HepG2 (cell line): ENCODE data around the gene C20orf202. TPM values are rescaled to one million over a fixed set of nuclear protein-coding genes. Genes with fewer than 3 reads are reported as not detected.

Source experiments
- ARHGAP35 ChIP-seq: sonication (generic); formaldehyde crosslinking; IDR thresholded peaks from 2 replicates; pipeline ENCODE4 v1.9.0; 2022; ENCODE audit warnings: mild to moderate bottlenecking, inconsistent platforms, moderate library complexity, missing genetic modification reagents, borderline replicate concordance
- GLI4 ChIP-seq: sonication (generic); formaldehyde crosslinking; IDR thresholded peaks from 2 replicates; pipeline ENCODE4 v1.5.1; 2020; ENCODE audit warnings: missing genetic modification reagents, mild to moderate bottlenecking, moderate library complexity, borderline replicate concordance
- NCOA5 ChIP-seq: sonication (generic); formaldehyde crosslinking; IDR thresholded peaks from 2 replicates; pipeline ENCODE4 v1.4.0; 2020; ENCODE audit warnings: missing genetic modification reagents
- NR2F1 ChIP-seq, 2 experiments: fragments of 450-650 bp in 1 of 2; formaldehyde crosslinking in 1 of 2; IDR thresholded peaks; 2 replicates each; pipeline versions ENCODE4 v1.5.0 to v1.6.1; 2016 to 2020; ENCODE audit warnings: mild to moderate bottlenecking in 1 of 2, missing compliant biosample characterization in 1 of 2, missing genetic modification reagents in 1 of 2, moderate library complexity in 1 of 2
- POLR2A ChIP-seq, 2 experiments: IDR thresholded peaks; 2 replicates each; pipeline ENCODE4 v1.6.1; 2011; ENCODE audit warnings: low read depth in 2 of 2, low read length in 2 of 2, mild to moderate bottlenecking in 1 of 2, moderate library complexity in 1 of 2; ENCODE audit not compliant: insufficient read depth in 1 of 2
- RAD51 ChIP-seq: fragments of 450-650 bp; IDR thresholded peaks from 2 replicates; pipeline ENCODE4 v1.6.1; 2016; ENCODE audit warnings: borderline replicate concordance
- SAFB2 ChIP-seq: sonication (generic); formaldehyde crosslinking; IDR thresholded peaks from 2 replicates; pipeline ENCODE4 v1.5.1; 2020; ENCODE audit warnings: missing genetic modification reagents, low read depth, mild to moderate bottlenecking, borderline replicate concordance
- SKI ChIP-seq: fragments of 450-650 bp; IDR thresholded peaks from one replicate; pipeline ENCODE4 v1.6.1; 2018; ENCODE audit warnings: mild to moderate bottlenecking; ENCODE audit not compliant: partially characterized antibody
- TARDBP ChIP-seq: sonication (generic); formaldehyde crosslinking; IDR thresholded peaks from 2 replicates; pipeline ENCODE4 v1.8.0; 2022; ENCODE audit warnings: mild to moderate bottlenecking, missing genetic modification reagents
- ZBTB7B ChIP-seq: sonication (generic); formaldehyde crosslinking; IDR thresholded peaks from 2 replicates; pipeline ENCODE4 v1.4.0; 2020; ENCODE audit warnings: missing genetic modification reagents
- ZMYM3 ChIP-seq: sonication (generic); formaldehyde crosslinking; IDR thresholded peaks from 2 replicates; pipeline ENCODE4 v1.5.1; 2020; ENCODE audit warnings: mild to moderate bottlenecking, missing genetic modification reagents
- ZNF101 ChIP-seq: sonication (generic); formaldehyde crosslinking; IDR thresholded peaks from 2 replicates; pipeline ENCODE4 v1.4.0; 2020; ENCODE audit warnings: mild to moderate bottlenecking, low read depth, missing genetic modification reagents, borderline replicate concordance
- ZNF282 ChIP-seq: fragments of 450-650 bp; IDR thresholded peaks from 2 replicates; pipeline ENCODE4 v1.6.1; 2018; ENCODE audit not compliant: partially characterized antibody
- ZNF33B ChIP-seq: sonication (generic); formaldehyde crosslinking; IDR thresholded peaks from 2 replicates; pipeline ENCODE4 v1.5.1; 2020; ENCODE audit warnings: mild to moderate bottlenecking, missing genetic modification reagents
- ZNF567 ChIP-seq: sonication (generic); formaldehyde crosslinking; IDR thresholded peaks from 2 replicates; pipeline ENCODE4 v1.8.1; 2023; ENCODE audit warnings: mild to moderate bottlenecking, missing genetic modification reagents, borderline replicate concordance
- ZNF577 ChIP-seq: sonication (generic); formaldehyde crosslinking; IDR thresholded peaks from 2 replicates; pipeline ENCODE4 v1.4.0; 2020; ENCODE audit warnings: mild to moderate bottlenecking, low read depth, missing genetic modification reagents, borderline replicate concordance
- ZNF792 ChIP-seq: IDR thresholded peaks from 2 replicates; pipeline ENCODE4 v1.6.1; 2016
- polyA plus RNA-seq, 8 experiments: library from polyadenylated mRNA; depleted of rRNA in 3 of 8; stranded (reverse) in 7 of 8; unstranded in 1 of 8; fragments of >200 nt; fragmentation: Illumina TruSeq in 4 of 8; extraction: Trizol in 4 of 8; gene quantifications; 2 replicates each; pipeline versions ENCODE4 v1.2.1 to v1.2.3, GENCODE V29; 2011 to 2016; ENCODE audit warnings: low read depth in 4 of 8, missing spikeins in 1 of 8, mixed read lengths in 1 of 8; ENCODE audit not compliant: insufficient read depth in 1 of 8
- total RNA-seq, 5 experiments: library from RNA; depleted of rRNA; stranded (reverse); fragments of >200 nt; fragmentation: Illumina TruSeq; extraction: Trizol; gene quantifications; 2 replicates each; pipeline ENCODE4 v1.2.3, GENCODE V29; 2016; ENCODE audit warnings: low read depth in 1 of 5
- TF ChIP-seq, protein P1 (sequence below): sonication (generic); formaldehyde crosslinking; IDR thresholded peaks from 2 replicates; pipeline ENCODE4 v1.4.0; 2020; ENCODE audit warnings: mild to moderate bottlenecking, missing genetic modification reagents
- TF ChIP-seq, protein P2 (sequence below): IDR thresholded peaks from 2 replicates; pipeline ENCODE4 v1.6.1; 2012; ENCODE audit warnings: low read depth, low read length, improper control_type of control experiment
- TF ChIP-seq, protein P3 (sequence below): sonication (generic); formaldehyde crosslinking; IDR thresholded peaks from 2 replicates; pipeline ENCODE4 v1.4.0; 2020; ENCODE audit warnings: missing genetic modification reagents, borderline replicate concordance
- TF ChIP-seq, protein P4 (sequence below): sonication (generic); formaldehyde crosslinking; IDR thresholded peaks from 2 replicates; pipeline ENCODE4 v1.4.0; 2020; ENCODE audit warnings: missing genetic modification reagents, borderline replicate concordance
- TF ChIP-seq, protein P5 (sequence below): sonication (generic); formaldehyde crosslinking; IDR thresholded peaks from 2 replicates; pipeline ENCODE4 v1.5.1; 2020; ENCODE audit warnings: missing genetic modification reagents, mild to moderate bottlenecking, borderline replicate concordance

C20orf202 gene
- total and polyA plus RNA-seq, 2 of the 13 experiments (the other 11 are each of a cell fraction or from before 2014, with no cell fraction given): 0.20 to 1.2 TPM

DNA sequence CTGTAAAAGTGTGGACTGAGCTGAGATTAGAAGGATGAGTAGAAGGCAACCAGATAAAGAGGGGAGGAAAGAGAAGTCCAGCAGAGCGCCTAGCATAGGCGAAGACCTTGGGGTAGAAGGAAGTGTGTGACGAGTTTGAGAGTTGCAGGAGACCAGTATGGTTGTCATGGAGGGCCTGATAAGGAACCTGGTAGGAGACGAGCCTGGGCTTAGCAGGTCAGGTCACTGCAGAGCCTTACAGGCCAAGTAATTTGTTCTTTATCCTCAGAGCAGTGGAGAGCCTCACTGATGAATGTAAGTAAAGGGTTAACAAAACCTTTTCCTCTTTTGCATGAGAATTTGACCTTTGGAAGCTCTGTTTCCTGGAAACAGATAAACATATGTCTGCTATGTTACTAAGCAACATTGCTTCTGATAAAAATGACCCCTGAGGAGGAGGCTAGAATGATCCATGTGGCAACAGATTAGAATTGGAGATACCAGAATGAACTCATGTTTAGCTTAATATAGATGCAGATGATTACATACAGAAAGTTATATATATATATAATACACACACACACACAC, 15.6 kb upstream of the C20orf202 start (continued):
- no peak for TF ChIP-seq ZNF577 (CRISPR knock-in tag)
- TF ChIP-seq SAFB2 (CRISPR knock-in tag): no peak
- TF ChIP-seq ZNF33B (CRISPR knock-in tag): no peak
- peak in 1 of 2 experiments; percentile 67; a peak in 1 of 4 replicates for TF ChIP-seq POLR2A (IDR thresholded peaks at IDR 0.05; ENCODE audit: insufficient read depth in 1 of 2, low read depth in 2 of 2, low read length in 2 of 2)
- TF ChIP-seq ZNF101: 0 out of 2 replicates have a peak, but pooled peaks have one; percentile 45
- peak; percentile 27 for TF ChIP-seq SKI
- TF ChIP-seq ZMYM3 (CRISPR knock-in tag): no peak
- TF ChIP-seq TARDBP (CRISPR knock-in tag): peak; percentile 62; the same call in 1 of the 2 replicates
- TF ChIP-seq ZNF567 (CRISPR knock-in tag): no peak
- TF ChIP-seq GLI4: no peak
- TF ChIP-seq, protein P1, sequence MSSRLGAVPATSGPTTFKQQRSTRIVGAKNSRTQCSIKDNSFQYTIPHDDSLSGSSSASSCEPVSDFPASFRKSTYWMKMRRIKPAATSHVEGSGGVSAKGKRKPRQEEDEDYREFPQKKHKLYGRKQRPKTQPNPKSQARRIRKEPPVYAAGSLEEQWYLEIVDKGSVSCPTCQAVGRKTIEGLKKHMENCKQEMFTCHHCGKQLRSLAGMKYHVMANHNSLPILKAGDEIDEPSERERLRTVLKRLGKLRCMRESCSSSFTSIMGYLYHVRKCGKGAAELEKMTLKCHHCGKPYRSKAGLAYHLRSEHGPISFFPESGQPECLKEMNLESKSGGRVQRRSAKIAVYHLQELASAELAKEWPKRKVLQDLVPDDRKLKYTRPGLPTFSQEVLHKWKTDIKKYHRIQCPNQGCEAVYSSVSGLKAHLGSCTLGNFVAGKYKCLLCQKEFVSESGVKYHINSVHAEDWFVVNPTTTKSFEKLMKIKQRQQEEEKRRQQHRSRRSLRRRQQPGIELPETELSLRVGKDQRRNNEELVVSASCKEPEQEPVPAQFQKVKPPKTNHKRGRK (CRISPR knock-in tag): no peak
- TF ChIP-seq ZNF282: no peak
- TF ChIP-seq NCOA5 (CRISPR knock-in tag): no peak
- TF ChIP-seq, protein P2, sequence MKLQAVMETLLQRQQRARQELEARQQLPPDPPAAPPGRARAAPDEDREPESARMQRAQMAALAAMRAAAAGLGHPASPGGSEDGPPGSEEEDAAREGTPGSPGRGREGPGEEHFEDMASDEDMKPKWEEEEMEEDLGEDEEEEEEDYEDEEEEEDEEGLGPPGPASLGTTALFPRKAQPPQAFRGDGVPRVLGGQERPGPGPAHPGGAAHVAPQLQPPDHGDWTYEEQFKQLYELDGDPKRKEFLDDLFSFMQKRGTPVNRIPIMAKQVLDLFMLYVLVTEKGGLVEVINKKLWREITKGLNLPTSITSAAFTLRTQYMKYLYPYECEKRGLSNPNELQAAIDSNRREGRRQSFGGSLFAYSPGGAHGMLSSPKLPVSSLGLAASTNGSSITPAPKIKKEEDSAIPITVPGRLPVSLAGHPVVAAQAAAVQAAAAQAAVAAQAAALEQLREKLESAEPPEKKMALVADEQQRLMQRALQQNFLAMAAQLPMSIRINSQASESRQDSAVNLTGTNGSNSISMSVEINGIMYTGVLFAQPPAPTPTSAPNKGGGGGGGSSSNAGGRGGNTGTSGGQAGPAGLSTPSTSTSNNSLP: peak; percentile 96
- TF ChIP-seq, protein P3, sequence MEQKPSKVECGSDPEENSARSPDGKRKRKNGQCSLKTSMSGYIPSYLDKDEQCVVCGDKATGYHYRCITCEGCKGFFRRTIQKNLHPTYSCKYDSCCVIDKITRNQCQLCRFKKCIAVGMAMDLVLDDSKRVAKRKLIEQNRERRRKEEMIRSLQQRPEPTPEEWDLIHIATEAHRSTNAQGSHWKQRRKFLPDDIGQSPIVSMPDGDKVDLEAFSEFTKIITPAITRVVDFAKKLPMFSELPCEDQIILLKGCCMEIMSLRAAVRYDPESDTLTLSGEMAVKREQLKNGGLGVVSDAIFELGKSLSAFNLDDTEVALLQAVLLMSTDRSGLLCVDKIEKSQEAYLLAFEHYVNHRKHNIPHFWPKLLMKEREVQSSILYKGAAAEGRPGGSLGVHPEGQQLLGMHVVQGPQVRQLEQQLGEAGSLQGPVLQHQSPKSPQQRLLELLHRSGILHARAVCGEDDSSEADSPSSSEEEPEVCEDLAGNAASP (CRISPR knock-in tag): 0 out of 2 replicates have a peak, but pooled peaks have one; percentile 50
- peak; percentile 77 to 80 for TF ChIP-seq NR2F1 (CRISPR knock-in tag; IDR thresholded peaks at IDR 0.05)
- TF ChIP-seq, protein P4, sequence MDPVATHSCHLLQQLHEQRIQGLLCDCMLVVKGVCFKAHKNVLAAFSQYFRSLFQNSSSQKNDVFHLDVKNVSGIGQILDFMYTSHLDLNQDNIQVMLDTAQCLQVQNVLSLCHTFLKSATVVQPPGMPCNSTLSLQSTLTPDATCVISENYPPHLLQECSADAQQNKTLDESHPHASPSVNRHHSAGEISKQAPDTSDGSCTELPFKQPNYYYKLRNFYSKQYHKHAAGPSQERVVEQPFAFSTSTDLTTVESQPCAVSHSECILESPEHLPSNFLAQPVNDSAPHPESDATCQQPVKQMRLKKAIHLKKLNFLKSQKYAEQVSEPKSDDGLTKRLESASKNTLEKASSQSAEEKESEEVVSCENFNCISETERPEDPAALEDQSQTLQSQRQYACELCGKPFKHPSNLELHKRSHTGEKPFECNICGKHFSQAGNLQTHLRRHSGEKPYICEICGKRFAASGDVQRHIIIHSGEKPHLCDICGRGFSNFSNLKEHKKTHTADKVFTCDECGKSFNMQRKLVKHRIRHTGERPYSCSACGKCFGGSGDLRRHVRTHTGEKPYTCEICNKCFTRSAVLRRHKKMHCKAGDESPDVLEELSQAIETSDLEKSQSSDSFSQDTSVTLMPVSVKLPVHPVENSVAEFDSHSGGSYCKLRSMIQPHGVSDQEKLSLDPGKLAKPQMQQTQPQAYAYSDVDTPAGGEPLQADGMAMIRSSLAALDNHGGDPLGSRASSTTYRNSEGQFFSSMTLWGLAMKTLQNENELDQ (CRISPR knock-in tag): no peak
- TF ChIP-seq ZNF792 (CRISPR knock-in tag): peak; percentile 78; the same call in 1 of the 2 replicates
- no peak for TF ChIP-seq RAD51
- TF ChIP-seq ARHGAP35: no peak
- TF ChIP-seq, protein P5, sequence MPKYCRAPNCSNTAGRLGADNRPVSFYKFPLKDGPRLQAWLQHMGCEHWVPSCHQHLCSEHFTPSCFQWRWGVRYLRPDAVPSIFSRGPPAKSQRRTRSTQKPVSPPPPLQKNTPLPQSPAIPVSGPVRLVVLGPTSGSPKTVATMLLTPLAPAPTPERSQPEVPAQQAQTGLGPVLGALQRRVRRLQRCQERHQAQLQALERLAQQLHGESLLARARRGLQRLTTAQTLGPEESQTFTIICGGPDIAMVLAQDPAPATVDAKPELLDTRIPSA (CRISPR knock-in tag): no peak
- 0 out of 2 replicates have a peak, but pooled peaks have one; percentile 35 for TF ChIP-seq ZBTB7B
